Measurements from ENCODE around the gene IQCH.

IQCH gene

DNA sequence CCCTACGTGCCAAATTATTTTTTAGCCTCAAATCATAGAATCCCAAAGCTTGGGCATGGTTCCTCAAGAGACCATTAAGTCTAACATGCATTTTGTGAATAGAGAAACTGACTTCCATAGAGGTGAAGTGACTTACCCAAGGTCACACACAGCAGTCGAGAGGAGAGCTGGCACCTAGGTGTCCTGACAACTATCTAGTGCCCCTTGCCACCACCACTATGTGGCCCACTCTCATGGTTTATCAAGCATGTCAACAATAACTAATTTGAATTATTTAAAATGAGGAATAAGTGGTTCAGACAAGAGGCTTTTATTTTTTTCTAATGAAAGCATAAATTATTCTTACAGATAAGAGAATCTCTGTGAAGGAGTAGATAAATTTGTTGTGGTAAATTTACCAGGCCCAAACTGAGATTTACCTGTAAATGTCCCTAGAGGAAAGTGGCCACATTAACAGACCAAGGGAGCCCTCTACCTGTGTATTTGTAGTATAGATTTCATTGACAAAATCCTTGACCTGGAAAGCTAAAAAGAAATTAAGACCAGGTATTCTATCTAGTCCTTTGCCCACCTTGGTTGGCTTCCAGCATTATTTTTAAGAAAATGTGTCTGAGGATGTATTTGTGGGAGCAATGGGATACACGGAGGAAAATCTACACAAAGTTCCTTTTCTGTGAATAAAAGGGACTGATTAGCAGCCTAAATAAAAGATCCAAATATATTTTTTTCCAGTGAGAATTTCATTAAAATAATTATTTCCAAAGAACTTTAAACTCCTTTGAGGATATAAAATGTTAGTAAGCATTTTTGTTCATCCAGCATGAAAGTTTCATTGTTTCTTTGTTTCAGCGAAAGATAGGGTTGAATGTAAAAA lies 49.1 kb downstream of the IQCH start:
- FAIRE-seq, result peak; percentile 60

DNA sequence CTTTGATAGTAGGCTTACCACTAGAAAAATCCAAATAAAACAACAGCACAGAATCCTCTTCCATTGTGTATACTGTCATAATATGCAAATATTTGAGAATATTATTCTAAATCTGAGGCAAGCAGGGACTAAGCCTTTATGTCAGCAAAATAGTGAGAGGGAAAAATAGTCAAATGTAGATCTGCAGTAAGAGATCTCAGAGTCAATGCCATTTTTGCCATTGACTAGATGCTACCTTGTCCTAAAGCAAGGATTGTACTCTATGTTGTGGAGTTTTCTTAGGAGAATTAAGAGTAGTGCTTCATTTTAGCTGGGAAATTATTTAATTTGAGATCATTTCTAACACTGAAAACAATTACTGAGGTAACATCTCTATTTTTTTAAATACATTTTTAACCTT lies 50.2 kb downstream of the IQCH start:
- no peak for FAIRE-seq

- no peak for FAIRE-seq
Measured at GRCh38 chr15:67305506-67305905, 50.9 kb downstream of the IQCH start.

DNA sequence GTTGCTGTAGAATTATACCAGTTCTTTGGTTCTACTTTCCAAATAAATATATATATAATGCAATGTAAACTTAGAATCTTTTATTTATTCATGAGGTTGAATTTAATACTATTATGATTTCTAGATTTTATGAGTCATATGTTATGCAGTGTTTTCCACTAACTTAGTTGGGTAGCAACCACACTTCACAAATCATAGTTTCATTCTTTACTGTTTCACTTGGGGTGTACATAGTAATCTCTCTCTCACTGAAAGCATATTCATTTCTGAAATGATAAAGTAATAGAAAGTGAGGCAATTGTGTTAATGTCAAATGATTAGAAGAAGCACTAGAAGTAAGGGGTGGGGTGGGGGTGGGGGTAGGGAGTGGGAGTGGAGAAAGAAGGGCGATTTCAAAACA lies 52.6 kb downstream of the IQCH start:
- no peak for FAIRE-seq

DNA sequence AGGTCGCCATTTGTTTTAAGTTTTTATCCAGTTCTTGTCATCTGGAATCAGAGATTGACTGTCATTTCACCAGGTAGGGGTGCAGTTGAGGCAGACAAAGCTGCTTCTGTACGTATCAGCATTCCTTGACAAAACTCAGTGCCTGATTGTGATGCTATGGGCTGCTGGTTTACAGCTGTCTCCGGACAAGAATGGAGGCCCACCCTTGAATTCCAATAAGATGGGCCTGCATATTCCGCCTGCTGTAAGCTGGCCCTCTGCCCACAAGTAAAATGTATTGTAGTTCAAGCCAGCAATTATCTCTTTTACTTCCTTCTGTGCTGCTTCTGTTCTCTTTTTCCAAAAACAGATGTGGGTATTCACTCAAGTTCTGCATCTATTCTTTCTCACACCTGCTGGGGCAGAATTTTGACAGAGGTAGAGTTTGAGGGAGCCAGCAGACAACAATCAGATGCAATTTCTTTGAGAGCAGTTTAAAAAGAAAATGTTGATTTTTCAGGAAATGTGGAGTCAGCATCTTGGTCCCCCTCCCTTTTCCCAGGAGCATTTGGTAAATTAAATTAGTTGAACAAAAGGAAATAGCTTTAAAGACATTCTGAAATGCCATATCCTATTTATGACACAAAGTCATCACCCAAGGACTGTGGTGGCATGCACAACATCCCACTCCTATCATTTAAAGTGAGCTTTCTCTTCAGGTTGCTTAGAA lies 53.5 kb downstream of the IQCH start:
- FAIRE-seq, result no peak

DNA sequence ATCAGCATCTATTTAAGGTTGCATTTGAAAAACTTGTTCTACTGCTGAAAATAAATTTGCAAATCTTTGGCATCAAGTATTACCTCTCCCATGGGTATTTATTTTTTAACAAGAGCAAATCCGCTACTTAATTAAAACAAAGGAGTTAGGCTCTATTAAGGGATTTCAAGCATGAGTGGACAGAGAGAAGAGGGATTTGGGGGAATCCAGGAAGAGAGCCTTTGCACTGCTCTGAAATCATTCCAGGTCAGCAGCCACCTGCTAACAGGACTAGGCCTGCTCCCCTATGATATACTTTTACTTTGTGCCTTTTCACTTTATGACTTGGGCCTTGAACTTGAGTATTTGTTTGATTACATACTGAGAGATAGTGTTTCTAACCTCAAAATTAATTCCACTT lies 57.1 kb downstream of the IQCH start:
- FAIRE-seq, result no peak

- FAIRE-seq, result no peak
Measured at GRCh38 chr15:67319961-67320360, 65.4 kb downstream of the IQCH start.

DNA sequence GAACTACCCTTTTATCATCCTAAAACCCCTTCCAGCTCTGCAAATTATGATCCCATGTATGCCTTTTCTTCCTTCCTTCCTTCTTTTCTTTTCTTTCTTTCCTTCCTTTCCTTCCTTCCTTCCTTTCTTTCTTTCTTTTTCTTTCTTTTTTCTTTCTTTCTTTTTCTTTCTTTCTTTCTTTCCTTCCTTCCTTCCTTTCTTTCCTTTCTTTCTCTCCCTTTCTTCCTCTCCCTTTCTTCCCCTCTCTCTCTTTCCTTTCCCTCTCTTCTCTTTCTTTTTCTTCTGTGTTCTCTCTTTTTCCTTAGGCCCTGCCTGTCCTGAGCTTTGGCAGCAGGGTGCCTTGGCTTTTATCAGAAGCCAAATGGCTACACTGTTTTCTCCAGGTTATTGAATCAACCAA lies 66.8 kb downstream of the IQCH start:
- no peak for FAIRE-seq

- no peak for FAIRE-seq
Measured at GRCh38 chr15:67322481-67322880, 67.9 kb downstream of the IQCH start.

GRCh38 chr15:67327312-67327711 lies 72.7 kb downstream of the IQCH start:
- no peak for FAIRE-seq

GRCh38 chr15:67327737-67328136 lies 73.2 kb downstream of the IQCH start:
- no peak for FAIRE-seq

DNA sequence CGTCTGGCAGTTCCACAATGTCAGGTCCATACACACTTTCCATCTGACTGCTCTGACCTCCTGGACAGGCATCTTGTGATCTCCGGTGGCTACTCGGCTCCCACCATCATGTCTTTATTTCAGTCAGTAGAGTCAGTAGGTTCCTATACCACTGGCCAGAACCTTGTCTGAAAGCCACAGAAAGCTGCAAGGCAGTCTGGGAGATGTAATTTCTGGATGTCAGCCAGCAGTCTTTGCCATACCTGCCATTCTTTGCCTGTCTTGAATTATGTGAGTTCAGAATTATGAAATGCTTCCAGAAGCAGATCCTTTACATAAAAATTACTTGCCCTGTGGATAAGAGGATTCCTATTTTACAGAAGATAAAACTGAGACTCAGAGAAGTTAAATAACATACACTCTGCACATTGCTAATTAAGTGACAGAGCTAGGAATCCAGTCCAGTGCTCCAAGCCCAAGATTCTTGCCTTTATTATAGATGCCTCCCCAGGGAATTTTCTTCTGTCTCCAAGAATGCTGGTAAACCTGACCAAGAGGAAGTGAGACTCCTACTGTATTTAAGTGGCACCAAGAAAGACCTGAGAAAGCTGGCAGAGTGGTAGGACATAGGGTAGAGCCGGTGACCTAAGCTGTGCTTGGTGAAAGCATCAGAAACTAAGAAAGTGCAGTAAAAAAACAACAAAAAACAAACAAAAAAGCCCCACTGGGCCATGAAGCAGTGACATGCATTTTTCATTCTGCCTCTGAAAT lies 75.6 kb downstream of the IQCH start:
- FAIRE-seq, result no peak

GRCh38 chr15:67331676-67332075 lies 77.1 kb downstream of the IQCH start:
- no peak for FAIRE-seq

DNA sequence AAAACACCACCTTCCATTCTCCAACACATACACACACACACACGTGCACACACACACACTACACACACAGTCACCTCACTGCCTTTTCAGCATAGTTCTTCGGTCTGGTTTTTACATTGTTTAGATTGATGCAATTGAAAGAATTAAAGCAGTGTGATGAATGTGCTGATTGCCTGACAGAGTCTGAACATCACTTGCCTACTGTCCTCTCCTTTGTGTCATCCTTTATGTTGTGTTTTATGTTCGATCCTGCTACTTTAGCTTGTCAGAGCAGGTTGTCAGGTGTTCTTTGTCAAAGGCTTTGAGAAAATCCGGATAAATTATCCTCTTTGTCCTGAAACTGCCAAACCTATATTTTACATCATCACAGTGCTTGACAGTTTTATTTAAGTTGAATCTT lies 80.4 kb downstream of the IQCH start:
- no peak for FAIRE-seq

- FAIRE-seq, result no peak
Measured at GRCh38 chr15:67335534-67336222, 81.1 kb downstream of the IQCH start.

- no peak for FAIRE-seq
Measured at GRCh38 chr15:67340630-67341029, 86.0 kb downstream of the IQCH start.

DNA sequence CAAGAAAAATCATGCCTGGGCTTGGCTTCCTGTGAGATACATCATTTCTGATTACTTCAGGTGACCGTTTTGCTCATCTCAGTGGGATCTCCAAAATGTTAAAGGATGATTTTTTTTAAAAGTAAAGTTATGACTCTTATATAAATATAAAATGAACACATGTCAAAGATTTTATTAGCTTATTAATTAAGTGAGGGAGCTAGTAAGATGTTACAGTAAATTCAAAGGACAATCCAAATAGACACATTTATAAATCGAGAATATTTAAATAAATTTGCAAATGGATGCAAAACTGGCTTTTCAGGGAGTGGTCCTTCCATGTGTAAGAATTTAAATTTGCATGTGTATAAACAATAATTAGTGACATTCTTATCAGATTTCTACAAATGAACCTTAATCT lies 87.0 kb downstream of the IQCH start:
- no peak for FAIRE-seq

DNA sequence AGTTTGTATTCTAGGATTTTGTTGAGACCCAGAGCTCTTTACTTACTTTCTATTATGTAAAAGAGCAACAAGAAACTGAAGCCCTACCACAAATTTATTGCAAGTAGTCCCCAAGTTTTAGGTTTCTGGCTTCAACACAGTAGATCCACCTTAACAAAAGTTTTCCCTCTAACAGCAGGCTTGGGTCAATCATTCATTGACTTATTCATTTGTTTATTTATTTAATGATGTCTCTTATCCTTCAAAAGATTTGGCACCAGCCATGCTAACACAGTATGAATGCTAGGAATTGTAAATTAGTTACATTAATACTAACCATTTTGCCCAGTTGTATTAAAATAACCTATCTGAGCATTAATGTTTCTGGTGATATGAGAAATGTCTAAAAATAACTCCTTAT lies 88.6 kb downstream of the IQCH start:
- FAIRE-seq, result no peak

DNA sequence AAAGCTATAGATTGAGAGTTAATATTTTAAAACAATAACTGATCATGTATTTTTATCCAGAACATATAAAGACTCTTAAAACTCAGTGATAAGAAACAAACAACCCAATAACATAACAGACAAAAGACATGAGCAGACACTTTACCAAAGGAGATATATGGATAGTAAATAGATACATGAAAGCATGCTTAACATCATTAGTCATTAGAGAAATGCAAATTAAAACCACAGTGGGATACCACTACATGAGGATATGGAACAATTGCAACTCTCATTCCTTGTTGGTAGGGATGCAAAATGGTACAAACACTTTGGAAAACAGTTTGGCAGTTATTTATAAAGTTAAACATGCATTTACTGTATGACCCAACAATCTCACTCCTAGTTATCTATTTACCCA lies 95.0 kb downstream of the IQCH start:
- no peak for FAIRE-seq

GRCh38 chr15:67350042-67350441 lies 95.5 kb downstream of the IQCH start:
- FAIRE-seq, result no peak

GRCh38 chr15:67358391-67358790 lies 103.8 kb downstream of the IQCH start:
- no peak for FAIRE-seq

- no peak for FAIRE-seq
Measured at GRCh38 chr15:67358812-67359211, 104.2 kb downstream of the IQCH start.

DNA sequence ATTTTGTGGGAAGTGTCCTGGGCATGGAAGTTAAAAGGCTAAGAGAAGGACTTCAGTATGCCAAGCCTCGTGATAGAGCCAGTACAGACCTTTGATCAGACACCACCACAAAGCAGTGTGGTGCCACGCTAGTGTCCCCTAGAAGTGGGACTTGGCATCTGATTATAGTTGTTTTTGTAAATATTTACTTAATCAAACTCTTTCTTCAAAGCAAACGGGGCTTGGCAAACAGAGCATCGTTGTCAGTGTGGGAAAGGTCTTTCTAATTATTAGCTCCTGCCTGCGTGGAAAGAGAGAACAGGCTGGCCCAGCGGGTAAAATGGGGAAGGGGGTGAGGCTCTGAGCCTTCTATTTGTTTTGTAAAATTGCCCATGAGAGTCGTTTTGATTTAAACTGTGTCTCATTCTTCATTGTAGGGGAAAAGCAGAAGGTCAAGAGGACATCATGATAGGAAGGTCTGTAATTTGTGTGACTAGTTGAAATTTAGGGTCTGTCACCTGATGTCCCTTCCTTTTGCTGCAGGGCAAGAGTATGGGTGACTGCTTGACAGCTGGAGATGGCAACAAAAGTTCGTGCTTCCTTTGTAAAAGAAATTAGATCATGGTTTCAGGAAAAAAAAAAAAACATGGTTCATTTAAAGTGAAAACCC lies 105.0 kb downstream of the IQCH start:
- FAIRE-seq, result no peak
